HG03139 (cell line): ENCODE measurements around the gene SPATA20.

Experiments
- ATAC-seq: cut with Tn5 transposase; IDR thresholded peaks from one replicate; pipeline ENCODE4 v1.9.1; 2021; ENCODE audit not compliant: unreplicated experiment

SPATA20 gene

GRCh38 chr17:50594128-50594823 lies 47.3 kb downstream of the SPATA20 start:
- ATAC-seq = no peak

GRCh38 chr17:50594892-50595291 lies 47.9 kb downstream of the SPATA20 start:
- ATAC-seq = no peak

GRCh38 chr17:50596191-50597037 lies 49.4 kb downstream of the SPATA20 start:
- ATAC-seq = no peak

GRCh38 chr17:50598487-50598886 lies 51.5 kb downstream of the SPATA20 start:
- no peak for ATAC-seq

- no peak for ATAC-seq
These were observed 52.6 kb downstream of the SPATA20 start for GRCh38 chr17:50599606-50600005.

GRCh38 chr17:50601823-50602375 lies 54.9 kb downstream of the SPATA20 start:
- no peak for ATAC-seq

GRCh38 chr17:50602836-50603235 lies 55.9 kb downstream of the SPATA20 start:
- ATAC-seq = no peak

- ATAC-seq = no peak
These were observed 56.4 kb downstream of the SPATA20 start for GRCh38 chr17:50603340-50603739.

GRCh38 chr17:50604513-50604912 lies 57.5 kb downstream of the SPATA20 start:
- ATAC-seq = no peak

GRCh38 chr17:50605429-50605828 lies 58.5 kb downstream of the SPATA20 start:
- no peak for ATAC-seq
